H54 (cell line): Measurements from ENCODE around the gene JAKMIP1.

ENCODE experiments used
- DNase-seq: peaks from one replicate; pipeline ENCODE4 v3.0.0; 2011; ENCODE audit warnings: low spot score, mixed read lengths; ENCODE audit not compliant: insufficient read length
- FAIRE-seq: peaks from 3 replicates; lab custom pipeline; 2011; peaks lifted over from hg19 to GRCh38; lab: Jason Lieb, UNC
- POLR2A ChIP-seq: IDR thresholded peaks from 2 replicates; pipeline ENCODE4 v1.6.1; 2011; ENCODE audit warnings: low read depth, mild to moderate bottlenecking, low read length

JAKMIP1 gene

GRCh38 chr4:6165766-6166165 lies 34.6 kb downstream of the JAKMIP1 start:
- no peak for TF ChIP-seq POLR2A
- DNase-seq (no peak), FAIRE-seq (no peak)

GRCh38 chr4:6162885-6163284 lies 37.5 kb downstream of the JAKMIP1 start:
- no peak for FAIRE-seq
- no peak for TF ChIP-seq POLR2A
- no peak for DNase-seq

DNA sequence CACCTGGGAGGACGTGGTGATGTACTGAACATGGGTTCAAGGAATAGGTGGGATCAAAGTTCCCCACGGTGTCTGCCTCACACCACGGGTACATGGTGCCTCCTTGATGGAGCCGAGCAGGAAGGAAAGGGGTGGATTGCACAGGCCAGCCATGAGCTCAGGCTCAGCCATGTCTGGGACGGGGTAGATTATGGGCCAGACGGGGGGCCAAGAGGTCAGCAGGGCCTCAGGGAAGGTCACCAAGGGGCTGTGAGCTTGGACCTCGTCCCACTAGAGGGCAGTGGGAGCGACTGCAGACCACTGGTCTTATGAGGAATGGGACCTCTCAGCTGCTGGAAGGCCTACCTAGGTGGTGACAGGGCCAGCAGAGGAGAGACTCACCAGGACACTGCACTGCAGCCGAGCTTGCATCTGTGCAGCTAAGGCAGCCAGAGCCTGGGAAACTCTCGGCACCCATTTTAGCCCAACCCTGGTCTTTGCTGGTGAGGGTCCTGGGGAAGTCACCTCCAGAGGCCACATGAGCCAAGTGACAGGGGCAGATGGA lies 38.4 kb downstream of the JAKMIP1 start:
- DNase-seq (no peak), FAIRE-seq (no peak)
- no peak for TF ChIP-seq POLR2A

GRCh38 chr4:6160536-6160935 lies 39.8 kb downstream of the JAKMIP1 start:
- FAIRE-seq = no peak
- TF ChIP-seq POLR2A = no peak
- no peak for DNase-seq

GRCh38 chr4:6157926-6158325 lies 42.4 kb downstream of the JAKMIP1 start:
- no peak for TF ChIP-seq POLR2A
- FAIRE-seq = no peak
- no peak for DNase-seq

GRCh38 chr4:6155996-6156750 lies 44.2 kb downstream of the JAKMIP1 start:
- no peak for TF ChIP-seq POLR2A
- no peak for DNase-seq
- FAIRE-seq = no peak

- TF ChIP-seq POLR2A = no peak
- no peak for DNase-seq
- FAIRE-seq = no peak
Observed at GRCh38 chr4:6154875-6155274, 45.5 kb downstream of the JAKMIP1 start.

GRCh38 chr4:6153874-6154273 lies 46.5 kb downstream of the JAKMIP1 start:
- DNase-seq (no peak), FAIRE-seq (no peak)
- no peak for TF ChIP-seq POLR2A

DNA sequence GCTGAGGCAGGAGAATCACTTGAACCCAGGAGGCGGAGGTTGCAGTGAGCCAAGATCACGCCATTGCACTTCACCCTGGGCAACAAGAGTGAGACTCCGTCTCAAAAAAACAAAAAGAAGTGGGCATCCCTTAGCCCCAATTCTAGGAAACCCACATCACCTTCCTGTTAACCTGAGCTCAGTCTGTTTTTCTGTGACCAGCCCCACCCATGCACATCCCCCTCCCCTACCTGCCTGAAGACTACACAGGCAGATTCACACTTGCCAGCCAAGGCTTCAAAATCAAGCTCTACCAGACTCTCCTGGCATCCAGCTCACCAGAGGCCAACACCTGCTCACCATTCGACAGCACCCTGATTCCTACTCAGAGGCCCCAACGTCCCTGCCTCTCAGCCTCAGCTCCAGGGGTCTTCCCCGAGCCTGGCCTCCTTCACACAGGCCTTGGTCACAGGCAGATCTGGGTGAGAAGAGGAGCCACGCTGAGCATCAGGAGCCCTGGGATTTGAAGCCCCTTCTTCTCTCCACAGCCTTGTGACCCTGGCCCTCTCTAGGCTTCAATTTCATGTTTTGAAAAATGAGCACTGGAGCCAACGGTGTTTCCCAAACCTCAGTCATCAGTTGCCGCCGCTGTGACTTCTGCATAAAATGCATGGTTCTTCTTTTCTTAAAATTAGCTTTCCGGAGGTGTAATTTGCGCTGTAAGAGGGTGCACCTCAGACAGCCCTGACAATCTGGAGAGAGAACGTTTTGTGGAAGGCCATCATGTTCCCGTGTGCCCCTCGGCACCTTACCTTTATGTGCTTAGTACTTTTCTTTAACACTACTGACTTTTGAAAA lies 47.3 kb downstream of the JAKMIP1 start:
- FAIRE-seq = no peak
- TF ChIP-seq POLR2A = no peak
- no peak for DNase-seq

- DNase-seq (no peak), FAIRE-seq (no peak)
- no peak for TF ChIP-seq POLR2A
Observed at GRCh38 chr4:6150046-6150735, 50.2 kb downstream of the JAKMIP1 start.

DNA sequence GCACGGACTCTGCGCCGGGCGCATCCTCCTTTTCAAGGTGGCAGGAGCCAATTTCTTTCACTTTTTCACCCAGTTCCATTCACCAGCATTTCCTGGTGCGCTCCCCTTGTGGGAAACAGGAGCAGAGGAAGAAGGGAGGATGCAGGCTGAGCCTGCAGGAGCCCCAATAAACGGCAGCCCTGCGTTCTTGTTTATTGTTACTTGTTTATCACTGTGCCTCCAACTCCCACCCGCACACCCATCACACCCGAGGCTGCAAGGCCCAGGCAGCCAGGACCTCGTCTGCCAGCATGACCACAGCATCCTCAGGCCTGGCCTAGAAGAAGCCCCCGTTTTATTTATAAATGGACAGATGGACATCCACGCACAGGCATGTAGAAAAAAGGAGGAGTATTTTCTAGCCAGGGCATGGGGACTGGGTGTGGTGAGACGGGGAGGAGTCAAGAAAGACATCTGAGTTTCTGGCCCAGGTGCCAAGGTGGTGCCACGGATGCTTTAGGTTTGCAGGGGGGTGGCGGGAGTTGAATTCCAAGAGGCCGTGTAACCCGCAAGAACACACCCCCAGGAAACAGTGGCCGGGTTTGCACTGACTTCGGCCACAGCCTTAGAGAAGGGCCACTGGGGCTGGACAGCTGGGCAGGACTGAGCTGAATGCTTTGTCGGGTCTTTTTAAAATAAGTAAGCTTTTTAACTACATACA lies 51.7 kb downstream of the JAKMIP1 start:
- FAIRE-seq (no peak), DNase-seq (no peak)
- no peak for TF ChIP-seq POLR2A

DNA sequence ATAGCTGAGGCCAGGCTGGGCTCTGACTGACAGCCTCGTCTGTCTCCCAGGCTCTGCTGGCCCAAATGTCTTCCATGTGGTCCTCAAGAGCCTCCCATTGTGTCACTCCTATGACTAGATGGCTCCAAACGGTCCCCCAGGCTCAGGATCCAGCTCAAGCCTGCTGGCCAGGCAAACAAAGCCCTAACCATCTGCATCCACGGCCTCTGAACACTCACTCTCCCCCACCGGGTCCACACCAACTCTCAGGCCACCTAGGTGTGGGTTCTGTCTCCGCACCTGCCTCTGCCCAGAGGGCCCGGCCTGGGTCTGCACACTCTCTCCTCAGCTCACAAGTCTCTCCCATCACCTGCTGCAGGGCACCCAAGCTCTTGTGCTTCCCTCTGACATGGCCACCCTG lies 52.9 kb downstream of the JAKMIP1 start:
- DNase-seq (no peak), FAIRE-seq (no peak)
- TF ChIP-seq POLR2A = no peak

DNA sequence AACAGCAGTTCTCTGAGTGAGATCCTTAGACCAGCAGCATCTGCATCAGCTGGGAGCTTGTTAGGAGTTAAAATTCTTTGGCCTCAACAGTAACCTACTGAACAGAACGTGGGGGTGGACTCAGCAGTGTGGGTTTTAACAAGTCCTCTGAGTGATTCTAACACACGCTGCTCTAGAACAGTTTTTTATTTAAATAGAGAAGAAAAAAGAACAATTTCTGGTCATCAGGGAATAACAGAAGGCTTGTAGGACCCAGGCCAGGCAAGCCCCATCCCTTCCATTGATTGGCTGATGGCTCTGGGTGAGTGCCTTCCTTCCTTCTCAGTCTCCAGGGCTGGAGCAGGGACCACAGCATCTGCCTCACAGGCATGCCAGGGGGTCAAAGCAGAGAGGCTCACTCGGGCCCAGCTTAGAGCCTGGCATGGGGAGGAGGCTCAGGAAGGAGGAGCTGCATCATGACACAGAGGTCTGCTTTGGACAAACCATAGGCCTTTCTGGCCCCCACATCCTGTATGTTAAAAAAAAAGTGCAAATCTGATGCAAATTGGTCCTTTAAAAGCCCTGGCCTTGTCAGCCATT lies 56.7 kb downstream of the JAKMIP1 start:
- DNase-seq (no peak), FAIRE-seq (no peak)
- TF ChIP-seq POLR2A = no peak
